ACC112 (cell line): ENCODE results near the gene NOX4.

Experiments
- H2AFZ ChIP-seq: fragments of 200-600 bp; sonication (generic); one replicate; pipeline ENCODE4 v1.6.0; 2017; ENCODE audit warnings: antibody characterized with exemption, low read length; ENCODE audit not compliant: unreplicated experiment
- H3K27ac ChIP-seq: fragments of 200-600 bp; sonication (generic); 2 replicates; pipeline ENCODE4 v1.5.1; 2014; ENCODE audit warnings: low read depth, mild to moderate bottlenecking, antibody characterized with exemption, low read length, moderate library complexity
- H3K27me3 ChIP-seq: fragments of 200-600 bp; sonication (generic); 2 replicates; pipeline ENCODE4 v1.6.1; 2014; ENCODE audit warnings: mild to moderate bottlenecking, antibody characterized with exemption, low read length, moderate library complexity, mixed read lengths; ENCODE audit not compliant: insufficient read depth
- H3K36me3 ChIP-seq: fragments of 200-600 bp; sonication (generic); 2 replicates; pipeline ENCODE4 v1.6.1; 2016; ENCODE audit warnings: mild to moderate bottlenecking, antibody characterized with exemption, low read length, moderate library complexity, mixed read lengths; ENCODE audit not compliant: insufficient read depth
- H3K4me1 ChIP-seq: fragments of 200-600 bp; sonication (generic); one replicate; pipeline ENCODE4 v1.6.1; 2016; ENCODE audit warnings: low read length, mixed read lengths; ENCODE audit not compliant: insufficient read depth, unreplicated experiment, control insufficient read depth
- H3K4me3 ChIP-seq: fragments of 200-600 bp; sonication (generic); 2 replicates; pipeline ENCODE4 v1.5.1; 2014; ENCODE audit warnings: mild to moderate bottlenecking, low read depth, low read length
- H3K79me2 ChIP-seq: fragments of 200-600 bp; sonication (generic); one replicate; pipeline ENCODE4 v1.6.0; 2016; ENCODE audit warnings: low read length; ENCODE audit not compliant: control insufficient read depth, unreplicated experiment, insufficient read depth

The NOX4 gene

GRCh38 chr11:89463266-89463780 is 27.9 kb downstream of the NOX4 start:
- no peaks in the 10 kb centered on the region for H3K79me2 ChIP-seq
- H2AFZ ChIP-seq = no peak overlapping the region
- H3K4me3 ChIP-seq = no peak overlapping the region
- no peaks in the 10 kb centered on the region for H3K4me1 ChIP-seq
- H3K36me3 ChIP-seq = no peaks in the 10 kb centered on the region
- H3K27ac ChIP-seq = no peak overlapping the region
- H3K27me3 ChIP-seq = no peaks in the 10 kb centered on the region

- Histone ChIP-seq H3K27ac (no peak overlapping the region), H3K4me1 (no peaks in the 10 kb centered on the region), H3K27me3 (no peaks in the 10 kb centered on the region), H2AFZ (no peak overlapping the region), H3K79me2 (no peaks in the 10 kb centered on the region), H3K36me3 (no peaks in the 10 kb centered on the region), H3K4me3 (no peak overlapping the region)
Observed at GRCh38 chr11:89458716-89459115, 32.5 kb downstream of the NOX4 start.

GRCh38 chr11:89457190-89457589 is 34.0 kb downstream of the NOX4 start:
- Histone ChIP-seq H3K4me3 (no peak overlapping the region), H3K27ac (no peak overlapping the region), H3K79me2 (no peaks in the 10 kb centered on the region), H3K36me3 (no peaks in the 10 kb centered on the region), H3K4me1 (no peaks in the 10 kb centered on the region), H2AFZ (no peak overlapping the region), H3K27me3 (no peaks in the 10 kb centered on the region)

- no peak overlapping the region for H2AFZ ChIP-seq
- no peak overlapping the region for H3K27ac ChIP-seq
- H3K4me3 ChIP-seq = no peak overlapping the region
- H3K79me2 ChIP-seq = no peaks in the 10 kb centered on the region
- no peaks in the 10 kb centered on the region for H3K36me3 ChIP-seq
- H3K4me1 ChIP-seq = no peaks in the 10 kb centered on the region
- H3K27me3 ChIP-seq = no peaks in the 10 kb centered on the region
Observed at GRCh38 chr11:89456681-89457080, 34.5 kb downstream of the NOX4 start.

GRCh38 chr11:89452780-89453179 is 38.4 kb downstream of the NOX4 start:
- Histone ChIP-seq H3K36me3 (no peaks in the 10 kb centered on the region), H3K4me1 (no peaks in the 10 kb centered on the region), H3K79me2 (no peaks in the 10 kb centered on the region), H3K4me3 (no peak overlapping the region), H3K27me3 (no peaks in the 10 kb centered on the region), H2AFZ (no peak overlapping the region), H3K27ac (no peak overlapping the region)

- Histone ChIP-seq H3K27ac (no peak overlapping the region), H3K27me3 (no peaks in the 10 kb centered on the region), H2AFZ (no peak overlapping the region), H3K36me3 (no peaks in the 10 kb centered on the region), H3K4me1 (no peaks in the 10 kb centered on the region), H3K79me2 (no peaks in the 10 kb centered on the region), H3K4me3 (no peak overlapping the region)
Observed at GRCh38 chr11:89447845-89448244, 43.3 kb downstream of the NOX4 start.

GRCh38 chr11:89443361-89444322 is 47.5 kb downstream of the NOX4 start:
- Histone ChIP-seq H3K4me1 (no peaks in the 10 kb centered on the region), H3K27me3 (no peaks in the 10 kb centered on the region), H3K27ac (no peak overlapping the region), H3K4me3 (no peak overlapping the region), H3K36me3 (no peaks in the 10 kb centered on the region), H3K79me2 (no peaks in the 10 kb centered on the region), H2AFZ (no peak overlapping the region)

- no peaks in the 10 kb centered on the region for H3K27me3 ChIP-seq
- no peak overlapping the region for H2AFZ ChIP-seq
- no peak overlapping the region for H3K27ac ChIP-seq
- H3K36me3 ChIP-seq = no peaks in the 10 kb centered on the region
- H3K79me2 ChIP-seq = no peaks in the 10 kb centered on the region
- no peaks in the 10 kb centered on the region for H3K4me1 ChIP-seq
- no peak overlapping the region for H3K4me3 ChIP-seq
Observed at GRCh38 chr11:89442801-89443200, 48.4 kb downstream of the NOX4 start.

- Histone ChIP-seq H3K79me2 (no peaks in the 10 kb centered on the region), H3K27ac (no peak overlapping the region), H3K36me3 (no peaks in the 10 kb centered on the region), H3K27me3 (no peaks in the 10 kb centered on the region), H2AFZ (no peak overlapping the region), H3K4me1 (no peaks in the 10 kb centered on the region), H3K4me3 (no peak overlapping the region)
Observed at GRCh38 chr11:89441606-89442005, 49.6 kb downstream of the NOX4 start.

GRCh38 chr11:89437317-89437716 is 53.9 kb downstream of the NOX4 start:
- no peak overlapping the region for H2AFZ ChIP-seq
- H3K4me3 ChIP-seq = no peak overlapping the region
- no peaks in the 10 kb centered on the region for H3K27me3 ChIP-seq
- peaks cover 4% of the 10 kb centered on the region for H3K4me1 ChIP-seq
- H3K79me2 ChIP-seq = no peaks in the 10 kb centered on the region
- no peaks in the 10 kb centered on the region for H3K36me3 ChIP-seq
- no peak overlapping the region for H3K27ac ChIP-seq

GRCh38 chr11:89436071-89436470 is 55.1 kb downstream of the NOX4 start:
- H3K4me3 ChIP-seq = no peak overlapping the region
- H2AFZ ChIP-seq = no peak overlapping the region
- H3K36me3 ChIP-seq = no peaks in the 10 kb centered on the region
- no peaks in the 10 kb centered on the region for H3K27me3 ChIP-seq
- H3K27ac ChIP-seq = no peak overlapping the region
- H3K79me2 ChIP-seq = no peaks in the 10 kb centered on the region
- H3K4me1 ChIP-seq = peaks cover 4% of the 10 kb centered on the region
